Epithelial cell of esophagus (primary cell): ENCODE results near the gene ADAM12.

Experiments
- DNase-seq: peaks from one replicate; pipeline ENCODE4 v3.0.0; 2010; ENCODE audit warnings: low read depth
- H3K4me3 ChIP-seq: 2 replicates; pipeline ENCODE4 v1.5.1; 2011; ENCODE audit warnings: mild to moderate bottlenecking, low read length, control low read depth
- TF ChIP-seq, protein P1 (sequence below): IDR thresholded peaks from 2 replicates; pipeline ENCODE4 v1.5.1; 2011; ENCODE audit warnings: low read depth, mild to moderate bottlenecking, low read length, control low read depth, inconsistent platforms; ENCODE audit not compliant: insufficient read depth; ENCODE audit errors: missing control alignments

Gene ADAM12

DNA sequence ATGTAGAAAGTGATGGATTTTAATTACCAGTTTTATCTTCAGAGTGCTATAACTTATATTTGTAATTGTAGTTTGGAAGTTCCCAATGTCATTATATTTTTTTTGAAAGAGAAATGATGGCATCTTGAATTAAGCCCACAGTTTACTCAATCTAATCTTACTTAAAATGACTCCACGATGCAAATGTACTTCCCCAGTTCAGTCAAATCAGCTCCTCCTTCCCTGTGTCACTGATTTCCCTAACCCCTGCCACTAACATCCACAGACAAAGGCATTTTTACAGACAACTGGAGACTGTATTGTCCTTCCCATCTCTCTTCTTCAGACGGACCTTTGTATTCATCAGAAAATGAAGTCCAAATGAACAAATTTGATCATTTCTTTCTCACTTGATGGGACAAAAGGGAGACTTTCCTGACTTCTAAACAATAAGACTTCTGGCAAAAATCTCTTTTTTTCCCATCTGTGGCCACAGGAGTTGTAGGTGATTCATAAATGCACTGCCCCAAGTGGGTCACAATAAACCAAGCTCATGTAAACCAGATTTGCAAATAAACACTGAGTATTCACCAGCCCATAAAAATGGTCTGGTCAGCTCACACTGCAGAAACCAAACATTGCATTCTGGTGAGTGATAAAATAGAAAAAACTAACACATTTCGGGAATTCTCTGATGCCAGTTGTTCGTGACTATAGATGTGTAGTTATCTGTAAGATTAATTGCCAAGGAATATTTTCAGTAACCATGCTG lies 329.0 kb downstream of the ADAM12 start:
- TF ChIP-seq, protein P1, sequence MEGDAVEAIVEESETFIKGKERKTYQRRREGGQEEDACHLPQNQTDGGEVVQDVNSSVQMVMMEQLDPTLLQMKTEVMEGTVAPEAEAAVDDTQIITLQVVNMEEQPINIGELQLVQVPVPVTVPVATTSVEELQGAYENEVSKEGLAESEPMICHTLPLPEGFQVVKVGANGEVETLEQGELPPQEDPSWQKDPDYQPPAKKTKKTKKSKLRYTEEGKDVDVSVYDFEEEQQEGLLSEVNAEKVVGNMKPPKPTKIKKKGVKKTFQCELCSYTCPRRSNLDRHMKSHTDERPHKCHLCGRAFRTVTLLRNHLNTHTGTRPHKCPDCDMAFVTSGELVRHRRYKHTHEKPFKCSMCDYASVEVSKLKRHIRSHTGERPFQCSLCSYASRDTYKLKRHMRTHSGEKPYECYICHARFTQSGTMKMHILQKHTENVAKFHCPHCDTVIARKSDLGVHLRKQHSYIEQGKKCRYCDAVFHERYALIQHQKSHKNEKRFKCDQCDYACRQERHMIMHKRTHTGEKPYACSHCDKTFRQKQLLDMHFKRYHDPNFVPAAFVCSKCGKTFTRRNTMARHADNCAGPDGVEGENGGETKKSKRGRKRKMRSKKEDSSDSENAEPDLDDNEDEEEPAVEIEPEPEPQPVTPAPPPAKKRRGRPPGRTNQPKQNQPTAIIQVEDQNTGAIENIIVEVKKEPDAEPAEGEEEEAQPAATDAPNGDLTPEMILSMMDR = no peak
- no peak overlapping the region for H3K4me3 ChIP-seq
- DNase-seq = no peak

DNA sequence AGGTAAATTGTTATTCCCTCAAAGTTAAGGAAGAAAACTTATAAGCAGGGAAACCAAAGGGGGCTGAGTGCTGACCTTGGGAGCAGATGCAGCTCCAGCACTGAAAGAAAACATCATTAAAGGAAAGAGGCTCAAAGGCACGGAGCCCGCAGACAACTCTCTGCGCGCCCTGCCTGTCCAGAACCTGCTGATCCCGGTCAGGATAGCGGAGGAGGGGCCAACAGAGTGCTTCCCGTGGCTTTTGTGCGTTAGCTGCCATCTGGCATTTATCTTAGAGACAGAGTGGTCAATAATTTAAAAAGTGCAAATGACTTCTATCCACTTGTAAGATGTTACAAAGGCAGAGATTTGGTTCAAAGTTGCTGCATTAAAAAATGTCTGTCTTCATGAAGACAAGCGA lies 329.8 kb downstream of the ADAM12 start:
- no peak for DNase-seq
- H3K4me3 ChIP-seq = no peak overlapping the region
- TF ChIP-seq, protein P1 = no peak

DNA sequence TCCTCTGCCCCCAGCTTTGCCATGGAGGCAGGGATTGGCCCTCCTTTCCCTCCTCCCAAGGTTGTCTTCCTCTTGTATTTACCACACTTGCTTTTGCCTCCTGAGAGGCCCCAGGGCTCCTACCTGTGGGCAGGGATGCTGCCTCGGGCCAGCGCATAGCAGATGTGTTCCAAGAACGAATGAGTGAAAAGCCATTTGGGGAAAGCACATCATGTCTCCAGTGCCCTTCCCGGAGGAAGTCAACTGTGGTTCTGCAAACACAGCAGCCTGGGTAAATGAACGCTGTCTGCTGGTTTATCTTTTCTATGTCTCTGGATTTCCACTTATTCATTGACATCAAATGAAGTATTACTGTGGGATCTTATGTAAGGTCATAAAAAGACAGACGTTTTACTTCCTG lies 330.2 kb downstream of the ADAM12 start:
- H3K4me3 ChIP-seq = no peak overlapping the region
- TF ChIP-seq, protein P1 = no peak
- DNase-seq = no peak

DNA sequence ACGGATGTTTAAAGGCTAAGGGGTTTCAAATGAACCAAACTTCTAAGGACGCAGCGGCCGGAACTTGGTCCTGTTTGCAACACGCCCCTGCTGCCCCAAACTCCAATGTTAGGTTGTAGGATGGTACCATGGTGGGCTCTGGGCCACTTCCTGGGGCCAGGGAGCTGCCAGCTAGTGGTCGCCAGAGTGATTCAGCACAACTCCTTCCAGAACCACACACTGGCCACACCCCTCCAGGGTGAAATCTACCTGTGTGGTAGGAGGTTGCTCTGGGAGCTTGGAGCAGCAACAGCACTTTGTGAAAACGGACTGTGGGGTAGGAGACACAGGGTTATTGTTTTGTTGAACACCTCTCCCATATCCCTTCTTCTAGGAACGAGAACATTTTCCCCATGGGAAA lies 330.8 kb downstream of the ADAM12 start:
- TF ChIP-seq, protein P1 = no peak
- peak; percentile 28 for DNase-seq
- H3K4me3 ChIP-seq = no peak overlapping the region

DNA sequence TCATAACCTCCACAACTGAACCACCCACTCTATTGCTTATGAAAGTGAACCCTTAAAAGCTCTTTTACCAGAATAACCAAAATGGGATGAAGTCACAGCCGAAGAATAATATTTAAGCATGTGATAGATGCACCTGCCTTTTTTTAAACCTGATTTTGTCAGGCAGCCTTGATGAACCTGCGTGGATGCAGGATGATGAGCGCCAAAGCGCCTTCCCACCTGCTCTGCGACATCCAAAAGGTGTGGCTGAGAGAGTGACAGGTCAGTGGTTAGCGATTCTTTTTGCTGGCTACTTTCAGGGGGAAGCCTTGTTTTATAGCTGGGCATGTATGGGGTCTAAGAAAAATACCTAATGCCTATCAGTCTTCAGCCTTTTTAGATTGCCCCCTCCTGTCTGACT lies 334.1 kb downstream of the ADAM12 start:
- TF ChIP-seq, protein P1 = no peak
- H3K4me3 ChIP-seq = no peak overlapping the region
- DNase-seq = no peak

DNA sequence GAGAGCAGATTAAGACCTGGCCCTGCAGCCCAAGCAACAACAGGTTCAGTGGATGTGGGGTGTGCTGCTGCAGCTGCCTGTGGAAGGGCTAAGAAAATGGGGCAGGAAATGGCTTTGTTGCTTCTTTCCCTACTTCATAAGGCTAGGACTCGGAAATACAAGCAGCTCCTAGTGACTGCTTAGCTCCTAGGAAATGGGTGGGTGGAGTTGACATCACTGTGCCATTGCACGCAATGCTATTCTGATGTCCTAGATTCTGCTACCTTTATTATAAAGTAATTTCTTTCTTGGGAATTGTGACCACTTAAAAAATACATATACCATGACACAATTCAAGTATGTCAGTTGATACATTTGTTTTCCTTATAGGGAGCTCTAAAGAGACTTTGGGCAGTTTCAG lies 336.1 kb downstream of the ADAM12 start:
- DNase-seq = no peak
- H3K4me3 ChIP-seq = no peak overlapping the region
- TF ChIP-seq, protein P1 = no peak
